H9 (cell line): ENCODE results near the gene FAM219A. TPM values are rescaled to one million over a fixed set of nuclear protein-coding genes. Genes with fewer than 3 reads are reported as not detected.
"Not testable (repeated sequence)": the region's sequence is repeated elsewhere in the genome, so short reads cannot be mapped to it uniquely, and the experiment has no call there.

Source experiments
- DNase-seq: peaks from one replicate; pipeline ENCODE4 v3.0.0-alpha.2; 2017
- H2AFZ ChIP-seq: one replicate; pipeline ENCODE4 v1.6.1; 2013; ENCODE audit warnings: mild to moderate bottlenecking, low read length, control low read depth, moderate library complexity
- H2AK5ac ChIP-seq: 2 replicates; pipeline ENCODE4 v1.6.1; 2013; ENCODE audit warnings: low read length, control low read depth, mixed read lengths; ENCODE audit not compliant: insufficient read length
- H2BK120ac ChIP-seq: one replicate; pipeline ENCODE4 v1.6.1; 2013; ENCODE audit warnings: low read depth, mild to moderate bottlenecking, low read length, control low read depth, inconsistent platforms; ENCODE audit not compliant: poor library complexity, severe bottlenecking
- H2BK12ac ChIP-seq: 2 replicates; pipeline ENCODE4 v1.6.1; 2013; ENCODE audit warnings: low read length, control low read depth, mixed read lengths, low read depth; ENCODE audit not compliant: insufficient read length
- H2BK15ac ChIP-seq: 2 replicates; pipeline ENCODE4 v1.6.1; 2013; ENCODE audit warnings: low read depth, low read length, control low read depth
- H2BK20ac ChIP-seq: one replicate; pipeline ENCODE4 v1.6.1; 2013; ENCODE audit warnings: low read depth, mild to moderate bottlenecking, low read length, control low read depth, inconsistent platforms; ENCODE audit not compliant: poor library complexity, severe bottlenecking
- H2BK5ac ChIP-seq: 2 replicates; pipeline ENCODE4 v1.6.1; 2013; ENCODE audit warnings: low read length, control low read depth, mixed read lengths; ENCODE audit not compliant: insufficient read length
- H3K14ac ChIP-seq: 2 replicates; pipeline ENCODE4 v1.6.1; 2013; ENCODE audit warnings: low read length, control low read depth; ENCODE audit not compliant: insufficient read depth
- H3K18ac ChIP-seq: 2 replicates; pipeline ENCODE4 v1.6.1; 2013; ENCODE audit warnings: low read depth, mild to moderate bottlenecking, mixed read lengths, low read length, control low read depth; ENCODE audit not compliant: insufficient read length
- H3K23ac ChIP-seq: 2 replicates; pipeline ENCODE4 v1.6.1; 2013; ENCODE audit warnings: low read length, control low read depth, mixed read lengths, low read depth; ENCODE audit not compliant: insufficient read length
- H3K23me2 ChIP-seq: 2 replicates; pipeline ENCODE4 v1.6.1; 2013; ENCODE audit warnings: low read depth, mild to moderate bottlenecking, mixed read lengths, low read length, control low read depth; ENCODE audit not compliant: insufficient read length, poor library complexity, severe bottlenecking
- H3K27ac ChIP-seq: 2 replicates; pipeline ENCODE4 v1.5.1; 2013; ENCODE audit warnings: low read length, control low read depth, mixed read lengths, low read depth; ENCODE audit not compliant: insufficient read length
- H3K27me3 ChIP-seq: 2 replicates; pipeline ENCODE4 v1.6.1; 2013; ENCODE audit warnings: low read length, control low read depth, inconsistent platforms; ENCODE audit not compliant: insufficient read depth
- H3K4ac ChIP-seq: 2 replicates; pipeline ENCODE4 v1.6.1; 2013; ENCODE audit warnings: low read depth, mild to moderate bottlenecking, control low read depth, inconsistent platforms, low read length, moderate library complexity
- H3K4me1 ChIP-seq: 2 replicates; pipeline ENCODE4 v1.6.1; 2013; ENCODE audit warnings: low read length, control low read depth, inconsistent platforms; ENCODE audit not compliant: insufficient read depth
- H3K4me2 ChIP-seq: 2 replicates; pipeline ENCODE4 v1.6.1; 2013; ENCODE audit warnings: low read length, control low read depth, mixed read lengths; ENCODE audit not compliant: insufficient read length, insufficient read depth
- H3K56ac ChIP-seq: 2 replicates; pipeline ENCODE4 v1.6.1; 2013; ENCODE audit warnings: low read depth, mild to moderate bottlenecking, mixed read lengths, low read length, control low read depth; ENCODE audit not compliant: insufficient read length
- H3K79me1 ChIP-seq: 2 replicates; pipeline ENCODE4 v1.6.1; 2013; ENCODE audit warnings: low read depth, mild to moderate bottlenecking, moderate library complexity, low read length, control low read depth, inconsistent platforms; ENCODE audit not compliant: insufficient read depth, poor library complexity, severe bottlenecking
- H3K79me2 ChIP-seq: 2 replicates; pipeline ENCODE4 v1.6.1; 2013; ENCODE audit warnings: low read length, control low read depth, inconsistent platforms; ENCODE audit not compliant: insufficient read depth
- H3K9ac ChIP-seq: 2 replicates; pipeline ENCODE4 v1.6.1; 2013; ENCODE audit warnings: low read length, control low read depth, mixed read lengths; ENCODE audit not compliant: insufficient read length; ENCODE audit errors: extremely low read depth
- H3K9me3 ChIP-seq: one replicate; pipeline ENCODE4 v1.6.1; 2013; ENCODE audit warnings: low read depth, low read length, inconsistent platforms; ENCODE audit not compliant: control insufficient read depth
- H3T11ph ChIP-seq: one replicate; pipeline ENCODE4 v1.6.1; 2013; ENCODE audit warnings: mild to moderate bottlenecking, low read length, control low read depth, inconsistent platforms
- H4K20me1 ChIP-seq: one replicate; pipeline ENCODE4 v1.6.1; 2013; ENCODE audit not compliant: control insufficient read depth, insufficient read length, insufficient read depth
- H4K5ac ChIP-seq: 2 replicates; pipeline ENCODE4 v1.6.1; 2013; ENCODE audit warnings: low read depth, mild to moderate bottlenecking, mixed read lengths, low read length, control low read depth; ENCODE audit not compliant: insufficient read length
- H4K8ac ChIP-seq: replicated peaks from 2 replicates; pipeline ENCODE4 v1.6.1; 2013; ENCODE audit warnings: low read length, control low read depth, mixed read lengths, low read depth; ENCODE audit not compliant: insufficient read length
- H4K91ac ChIP-seq: 2 replicates; pipeline ENCODE4 v1.6.1; 2013; ENCODE audit warnings: low read depth, mild to moderate bottlenecking, moderate library complexity, mixed read lengths, low read length, control low read depth; ENCODE audit not compliant: insufficient read length
- H3K27ac Mint-ChIP-seq, 3 experiments: 2 replicates in 2 of 3; 3 replicates in 1 of 3; pipeline ENCODE4 v1.8.0; 2020 to 2021; ENCODE audit warnings: mixed read lengths in 3 of 3, mild to moderate bottlenecking in 1 of 3, moderate library complexity in 1 of 3
- H3K27me3 Mint-ChIP-seq: 2 replicates; pipeline ENCODE4 v1.8.0; 2021; ENCODE audit warnings: low read depth, mild to moderate bottlenecking, moderate library complexity, mixed read lengths
- H3K36me3 Mint-ChIP-seq, 3 experiments: 2 replicates in 2 of 3; 3 replicates in 1 of 3; pipeline ENCODE4 v1.8.0; 2020 to 2021; ENCODE audit warnings: low read depth in 3 of 3, mixed read lengths in 3 of 3; ENCODE audit not compliant: insufficient read depth in 1 of 3
- H3K4me1 Mint-ChIP-seq, 2 experiments: 2 replicates each; pipeline ENCODE4 v1.8.0; 2020; ENCODE audit warnings: mixed read lengths in 2 of 2
- H3K4me3 Mint-ChIP-seq, 2 experiments: 2 replicates in 1 of 2; 3 replicates in 1 of 2; pipeline ENCODE4 v1.8.0; 2020 to 2021; ENCODE audit warnings: mild to moderate bottlenecking in 2 of 2, mixed read lengths in 2 of 2, moderate library complexity in 1 of 2
- H3K9me3 Mint-ChIP-seq, 2 experiments: 2 replicates in 1 of 2; 3 replicates in 1 of 2; pipeline ENCODE4 v1.8.0; 2020; ENCODE audit warnings: mild to moderate bottlenecking in 2 of 2, mixed read lengths in 2 of 2, moderate library complexity in 1 of 2
- WGBS: extraction: QIAGEN DNeasy Blood & Tissue Kit; methylation state at CpG from one replicate; pipeline ENCODE4 v1.1.7; 2013; ENCODE audit warnings: missing lambda C conversion rate, low lambda C conversion rate, mixed read lengths; ENCODE audit not compliant: insufficient read length; ENCODE audit errors: extremely low coverage; 5-methylcytosine and 5-hydroxymethylcytosine counted together
- total RNA-seq: library from RNA; stranded (reverse); gene quantifications from 2 replicates; pipeline ENCODE4 v1.2.1, GENCODE V29; 2021
- TF ChIP-seq, protein P1 (sequence below): fragments of 200-600 bp; sonication (generic); conservative IDR thresholded peaks from 3 replicates; pipeline ENCODE4 v1.8.0; 2021; ENCODE audit warnings: antibody characterized with exemption, mild to moderate bottlenecking

The FAM219A gene
- total RNA-seq, 1 experiment from 2014 or later: 16.7 TPM

DNA sequence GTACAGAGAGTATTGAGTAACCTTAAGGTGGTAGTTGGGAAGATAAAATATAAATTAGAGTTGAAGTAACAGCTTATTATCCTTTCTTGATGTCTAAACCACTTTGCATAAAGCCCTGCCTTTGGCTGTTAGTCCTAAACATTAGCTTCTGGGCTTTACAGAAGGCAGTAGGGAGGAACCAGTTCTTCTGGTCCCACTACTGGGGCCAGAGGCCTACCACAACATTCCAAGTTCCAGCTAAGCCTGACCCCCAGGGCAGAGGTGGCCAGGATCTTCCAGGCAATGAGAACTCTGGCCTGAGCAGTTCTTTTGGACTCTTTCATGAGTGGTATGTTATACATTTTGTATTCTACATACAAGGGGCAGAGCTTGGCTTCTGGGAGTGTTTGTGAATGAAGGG, 26.3 kb upstream of the FAM219A start:
- no peaks in the 10 kb centered on the region for H3K79me1 ChIP-seq
- H3K79me2 ChIP-seq: no peaks in the 10 kb centered on the region
- no peak overlapping the region for H4K8ac ChIP-seq
- no peak overlapping the region for H2AK5ac ChIP-seq
- H3K4me1 ChIP-seq: no peaks in the 10 kb centered on the region
- H3K27me3 Mint-ChIP-seq: peaks cover 22% of the 10 kb centered on the region
- H2AFZ ChIP-seq: no peak overlapping the region
- H3K23ac ChIP-seq: no peak overlapping the region
- H3K4me1 Mint-ChIP-seq: no peaks in the 10 kb centered on the region
- H3K27ac Mint-ChIP-seq: peak overlapping the region in 1 of 3 experiments; percentile 25; a peak in 1 of 7 replicates
- DNase-seq: no peak
- no peak overlapping the region for H2BK20ac ChIP-seq
- H3K4me2 ChIP-seq: no peak overlapping the region
- no peak overlapping the region for H2BK12ac ChIP-seq
- H3K18ac ChIP-seq: no peak overlapping the region
- no peak overlapping the region for H3K27ac ChIP-seq
- no peaks in the 10 kb centered on the region for H3K9me3 ChIP-seq
- H2BK120ac ChIP-seq: no peak overlapping the region
- no peak overlapping the region for H3K4ac ChIP-seq
- no peak overlapping the region for H4K5ac ChIP-seq
- H3K36me3 Mint-ChIP-seq: no peaks in the 10 kb centered on the region; a peak in 1 of 7 replicates
- no peak overlapping the region for H2BK5ac ChIP-seq
- no peak overlapping the region for H3K4me3 Mint-ChIP-seq
- no peaks in the 10 kb centered on the region for H3K23me2 ChIP-seq
- H3T11ph ChIP-seq: no peak overlapping the region
- no peak overlapping the region for H3K14ac ChIP-seq
- H3K27me3 ChIP-seq: no peaks in the 10 kb centered on the region; the same call in 1 of the 2 replicates
- no peaks in the 10 kb centered on the region for H4K20me1 ChIP-seq
- no peak overlapping the region for H3K56ac ChIP-seq
- 0 out of 5 replicates have a peak, but pooled peaks cover 0 to 2% of the 10 kb centered on the region in 2 experiments for H3K9me3 Mint-ChIP-seq
- TF ChIP-seq, protein P1, sequence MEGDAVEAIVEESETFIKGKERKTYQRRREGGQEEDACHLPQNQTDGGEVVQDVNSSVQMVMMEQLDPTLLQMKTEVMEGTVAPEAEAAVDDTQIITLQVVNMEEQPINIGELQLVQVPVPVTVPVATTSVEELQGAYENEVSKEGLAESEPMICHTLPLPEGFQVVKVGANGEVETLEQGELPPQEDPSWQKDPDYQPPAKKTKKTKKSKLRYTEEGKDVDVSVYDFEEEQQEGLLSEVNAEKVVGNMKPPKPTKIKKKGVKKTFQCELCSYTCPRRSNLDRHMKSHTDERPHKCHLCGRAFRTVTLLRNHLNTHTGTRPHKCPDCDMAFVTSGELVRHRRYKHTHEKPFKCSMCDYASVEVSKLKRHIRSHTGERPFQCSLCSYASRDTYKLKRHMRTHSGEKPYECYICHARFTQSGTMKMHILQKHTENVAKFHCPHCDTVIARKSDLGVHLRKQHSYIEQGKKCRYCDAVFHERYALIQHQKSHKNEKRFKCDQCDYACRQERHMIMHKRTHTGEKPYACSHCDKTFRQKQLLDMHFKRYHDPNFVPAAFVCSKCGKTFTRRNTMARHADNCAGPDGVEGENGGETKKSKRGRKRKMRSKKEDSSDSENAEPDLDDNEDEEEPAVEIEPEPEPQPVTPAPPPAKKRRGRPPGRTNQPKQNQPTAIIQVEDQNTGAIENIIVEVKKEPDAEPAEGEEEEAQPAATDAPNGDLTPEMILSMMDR: no peak
- no peak overlapping the region for H2BK15ac ChIP-seq
- no peak overlapping the region for H4K91ac ChIP-seq
- no peak overlapping the region for H3K9ac ChIP-seq

DNA sequence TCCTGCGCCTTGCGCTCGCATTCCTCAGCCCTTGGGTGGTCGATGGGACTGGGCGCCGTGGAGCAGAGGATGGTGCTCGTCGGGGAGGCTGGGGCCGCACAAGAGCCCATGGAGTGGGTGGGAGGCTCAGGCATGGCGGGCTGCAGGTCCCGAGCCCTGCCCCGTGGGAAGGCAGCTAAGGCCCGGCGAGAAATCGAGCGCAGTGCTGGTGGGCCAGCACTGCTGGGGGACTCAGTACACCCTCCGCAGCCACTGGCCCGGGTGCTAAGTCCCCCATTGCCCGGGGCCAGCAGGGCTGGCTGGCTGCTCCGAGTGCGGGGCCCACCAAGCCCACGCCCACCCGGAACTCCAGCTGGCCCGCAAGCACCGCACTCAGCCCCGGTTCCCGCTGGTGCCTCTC, 24.4 kb upstream of the FAM219A start:
- not testable (repeated sequence) for H3K4me2 ChIP-seq, H2BK20ac ChIP-seq, H3K14ac ChIP-seq, H4K20me1 ChIP-seq, H3K9ac ChIP-seq, H3K27me3 ChIP-seq, H2AK5ac ChIP-seq, H3K27ac ChIP-seq, H4K5ac ChIP-seq, H2AFZ ChIP-seq, H3K4me1 Mint-ChIP-seq, H3K18ac ChIP-seq, H3K9me3 Mint-ChIP-seq, H3K4ac ChIP-seq, H2BK120ac ChIP-seq, H3K4me1 ChIP-seq, H4K91ac ChIP-seq, H4K8ac ChIP-seq, H3K9me3 ChIP-seq, H2BK15ac ChIP-seq, H3K23me2 ChIP-seq, H3K56ac ChIP-seq, H2BK5ac ChIP-seq, H3T11ph ChIP-seq, H3K27ac Mint-ChIP-seq, H3K79me2 ChIP-seq, DNase-seq, H3K23ac ChIP-seq, H2BK12ac ChIP-seq, H3K36me3 Mint-ChIP-seq, H3K79me1 ChIP-seq, H3K4me3 Mint-ChIP-seq
- peaks cover 13% of the 10 kb centered on the region for H3K27me3 Mint-ChIP-seq
- WGBS: no CpG with 5 or more reads among the region's 27 CpGs
